K562 (cell line): ENCODE data around the gene PDLIM4. TPM values are rescaled to one million over a fixed set of nuclear protein-coding genes. Genes with fewer than 3 reads are reported as not detected.
A peak's percentile ranks its signal among the peaks of the same experiment; 100 is the strongest.

ENCODE experiments used
- ATAC-seq: fragments of 200-7000 bp; cut with Tn5 transposase; 3 replicates; pipeline ENCODE4 v1.9.1; 2020; ENCODE audit warnings: moderate library complexity
- BruUV-seq: library from RNA; stranded (reverse); fragments of 400-500 nt; replicated peaks from 2 replicates; lab custom pipeline; 2021; lab: Mats Ljungman, UMichigan
- CTCF ChIA-PET: fragments of 300-600 bp; formaldehyde crosslinking; extraction: SDS; loops from one replicate; lab custom pipeline; 2021; ENCODE audit warnings: low intra/inter-chr PET ratio; lab: Yijun Ruan, JAX
- POLR2A ChIA-PET: fragments of 300-600, 350-650 bp; sonication (Branson Sonifier 250); formaldehyde crosslinking; extraction: SDS; loops from one replicate; lab custom pipeline; 2021; ENCODE audit warnings: antibody characterized with exemption, inconsistent platforms; lab: Yijun Ruan, JAX
- DNase-seq, 4 experiments: peaks; one replicate each; pipeline versions ENCODE4 v3.0.0 to v3.0.0-alpha.2; 2011 to 2018; ENCODE audit warnings: low spot score in 3 of 4, mixed read lengths in 3 of 4; ENCODE audit errors: extremely low read depth in 1 of 4
- FAIRE-seq: peaks from 2 replicates; lab custom pipeline; 2011; peaks lifted over from hg19 to GRCh38; lab: Jason Lieb, UNC
- H2AFZ ChIP-seq: 2 replicates; pipeline ENCODE4 v1.6.0; 2011; ENCODE audit warnings: low read depth, low read length, control low read depth, inconsistent platforms
- H3K27ac ChIP-seq: fragments of 200-600 bp; 3 replicates; pipeline ENCODE4 v1.8.0; 2011; ENCODE audit warnings: low read depth, mild to moderate bottlenecking, control low read depth, inconsistent platforms, low read length, moderate library complexity, mixed read lengths; ENCODE audit errors: extremely low read depth
- H3K27me3 ChIP-seq, 2 experiments: fragments of 300-600 bp in 1 of 2; 2 replicates in 1 of 2; 3 replicates in 1 of 2; pipeline versions ENCODE4 v1.6.0 to v1.8.0; 2011; ENCODE audit warnings: inconsistent platforms in 2 of 2, low read length in 2 of 2, mild to moderate bottlenecking in 1 of 2, mixed read lengths in 1 of 2, moderate library complexity in 1 of 2; ENCODE audit not compliant: control insufficient read depth in 2 of 2, insufficient read depth in 2 of 2
- H3K36me3 ChIP-seq: fragments of 300-600 bp; 3 replicates; pipeline ENCODE4 v1.8.0; 2011; ENCODE audit warnings: mild to moderate bottlenecking, low read length, inconsistent platforms; ENCODE audit not compliant: control insufficient read depth, insufficient read depth
- H3K4me1 ChIP-seq, 2 experiments: fragments of 200-600 bp in 1 of 2; replicated peaks in 1 of 2; 2 replicates in 1 of 2; 3 replicates in 1 of 2; pipeline versions ENCODE4 v1.5.1 to v1.8.0; 2011; ENCODE audit warnings: inconsistent platforms in 2 of 2, low read length in 2 of 2, mild to moderate bottlenecking in 1 of 2, mixed read lengths in 1 of 2, moderate library complexity in 1 of 2; ENCODE audit not compliant: control insufficient read depth in 2 of 2, insufficient read depth in 2 of 2
- H3K4me2 ChIP-seq: 2 replicates; pipeline ENCODE4 v1.6.1; 2011; ENCODE audit warnings: low read length, control low read depth, inconsistent platforms, mixed read lengths; ENCODE audit not compliant: insufficient read depth
- H3K4me3 ChIP-seq: fragments of 200-600 bp; sonication (generic), shearing (Covaris generic); 2 replicates; pipeline ENCODE4 v1.5.1; 2016; ENCODE audit warnings: control low read depth, inconsistent platforms
- H3K79me2 ChIP-seq: fragments of 200-600 bp; 3 replicates; pipeline ENCODE4 v1.8.0; 2011; ENCODE audit warnings: low read length, inconsistent platforms; ENCODE audit not compliant: control insufficient read depth, insufficient read depth
- H3K9ac ChIP-seq, 2 experiments: 2 replicates each; pipeline versions ENCODE4 v1.6.0 to v1.6.1; 2011; ENCODE audit warnings: low read depth in 2 of 2, low read length in 2 of 2, control low read depth in 1 of 2, inconsistent platforms in 1 of 2, mild to moderate bottlenecking in 1 of 2, mixed read lengths in 1 of 2; ENCODE audit not compliant: insufficient read depth in 1 of 2
- H3K9me1 ChIP-seq: one replicate; pipeline ENCODE4 v1.6.0; 2011; ENCODE audit warnings: inconsistent platforms, mild to moderate bottlenecking, low read length, moderate library complexity; ENCODE audit not compliant: control insufficient read depth, insufficient read depth
- H3K9me3 ChIP-seq: replicated peaks from 2 replicates; pipeline ENCODE4 v1.5.1; 2011; ENCODE audit warnings: low read depth, low read length, inconsistent platforms; ENCODE audit not compliant: control insufficient read depth, insufficient read depth
- H4K20me1 ChIP-seq: replicated peaks from 2 replicates; pipeline ENCODE4 v1.6.1; 2011; ENCODE audit warnings: low read length, inconsistent platforms, mixed read lengths; ENCODE audit not compliant: control insufficient read depth, insufficient read depth
- RBM15 ChIP-seq: fragments of 200-400 bp; formaldehyde crosslinking; IDR thresholded peaks from 2 replicates; pipeline ENCODE4 v1.6.1; 2018; ENCODE audit warnings: mild to moderate bottlenecking, low read length, moderate library complexity; ENCODE audit not compliant: insufficient read depth
- WGBS: fragments of 100-300 bp; shearing (Covaris generic); methylation state at CpG from one replicate; pipeline ENCODE4 v1.1.6; 2016; ENCODE audit warnings: low coverage, mixed read lengths; ENCODE audit not compliant: insufficient coverage; ENCODE audit errors: missing lambda C conversion rate; 5-methylcytosine and 5-hydroxymethylcytosine counted together
- in situ Hi-C: fragments of 300-500 bp; cut with MboI; formaldehyde crosslinking; loops from 4 replicates; pipeline ENCODE4 v1.15.0; 2018; ENCODE audit warnings: inconsistent platforms, mixed read lengths
- intact Hi-C: fragments of 100-400 bp; cut with micrococcal nuclease; formaldehyde crosslinking; loops from 2 replicates; pipeline ENCODE4 v1.14.2; 2022
- polyA plus RNA-seq, 8 experiments: library from polyadenylated mRNA; depleted of rRNA in 4 of 8; stranded (reverse) in 5 of 8; unstranded in 3 of 8; fragments of >200 nt; fragmentation: Nextera tagmentation in 2 of 8; fragmentation: Illumina TruSeq in 1 of 8; extraction: Ambion mirVana in 2 of 8; extraction: Trizol in 1 of 8; gene quantifications; 2 replicates each; pipeline versions ENCODE4 v1.2.1 to v1.2.3, GENCODE V29; 2011 to 2014; ENCODE audit warnings: inconsistent platforms in 1 of 8, missing spikeins in 1 of 8
- total RNA-seq, 7 experiments: library from RNA; depleted of rRNA in 6 of 7; stranded (reverse); fragments of >200 nt in 6 of 7; fragmentation: Illumina TruSeq in 2 of 7; extraction: Trizol in 2 of 7; gene quantifications; 2 replicates each; pipeline versions ENCODE4 v1.2.1 to v1.2.3, GENCODE V29; 2011 to 2021; ENCODE audit warnings: low replicate concordance in 1 of 7
- TF ChIP-seq, protein P1 (sequence below): fragments of 250-450 bp; sonication (Bioruptor Pico); IDR thresholded peaks from 2 replicates; pipeline ENCODE4 v1.5.1; 2021; ENCODE audit warnings: mild to moderate bottlenecking
- TF ChIP-seq, protein P2 (sequence below): IDR thresholded peaks from 2 replicates; pipeline ENCODE4 v1.6.1; 2011; ENCODE audit warnings: borderline replicate concordance, low read depth, mild to moderate bottlenecking, moderate library complexity, low read length; ENCODE audit not compliant: insufficient read depth, poor library complexity, severe bottlenecking

Gene PDLIM4
- total and polyA plus RNA-seq, 9 of the 15 experiments (the other 6 are each of a cell fraction or from before 2014, with no cell fraction given): 0.28 to 32.8 (median 13.1) TPM

DNA sequence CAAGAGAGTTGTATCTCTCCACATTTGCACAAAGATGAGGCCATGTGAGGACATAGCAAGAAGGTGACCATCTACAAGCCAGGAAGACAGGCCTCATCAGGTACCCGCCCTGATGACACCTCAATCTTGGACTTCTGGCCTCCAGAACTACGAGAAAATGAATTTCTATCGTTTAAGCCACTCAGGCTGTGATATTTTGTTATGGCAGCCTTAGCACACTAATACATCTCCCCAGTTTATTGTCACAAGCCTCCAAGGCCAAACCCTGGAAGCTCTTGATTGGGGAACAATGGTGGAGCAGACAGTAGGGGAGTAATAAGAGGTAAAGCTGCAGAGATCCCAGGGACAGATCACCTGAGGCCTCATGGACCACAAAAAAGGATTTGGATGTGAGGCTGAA lies 22.2 kb upstream of the PDLIM4 start (continued):
- TF ChIP-seq, protein P1, sequence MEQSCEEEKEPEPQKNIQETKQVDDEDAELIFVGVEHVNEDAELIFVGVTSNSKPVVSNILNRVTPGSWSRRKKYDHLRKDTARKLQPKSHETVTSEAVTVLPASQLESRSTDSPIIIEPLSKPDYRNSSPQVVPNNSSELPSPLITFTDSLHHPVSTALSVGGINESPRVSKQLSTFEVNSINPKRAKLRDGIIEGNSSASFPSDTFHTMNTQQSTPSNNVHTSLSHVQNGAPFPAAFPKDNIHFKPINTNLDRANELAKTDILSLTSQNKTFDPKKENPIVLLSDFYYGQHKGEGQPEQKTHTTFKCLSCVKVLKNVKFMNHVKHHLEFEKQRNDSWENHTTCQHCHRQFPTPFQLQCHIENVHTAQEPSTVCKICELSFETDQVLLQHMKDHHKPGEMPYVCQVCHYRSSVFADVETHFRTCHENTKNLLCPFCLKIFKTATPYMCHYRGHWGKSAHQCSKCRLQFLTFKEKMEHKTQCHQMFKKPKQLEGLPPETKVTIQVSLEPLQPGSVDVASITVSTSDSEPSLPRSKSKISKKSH (CRISPR knock-in tag): no peak

DNA sequence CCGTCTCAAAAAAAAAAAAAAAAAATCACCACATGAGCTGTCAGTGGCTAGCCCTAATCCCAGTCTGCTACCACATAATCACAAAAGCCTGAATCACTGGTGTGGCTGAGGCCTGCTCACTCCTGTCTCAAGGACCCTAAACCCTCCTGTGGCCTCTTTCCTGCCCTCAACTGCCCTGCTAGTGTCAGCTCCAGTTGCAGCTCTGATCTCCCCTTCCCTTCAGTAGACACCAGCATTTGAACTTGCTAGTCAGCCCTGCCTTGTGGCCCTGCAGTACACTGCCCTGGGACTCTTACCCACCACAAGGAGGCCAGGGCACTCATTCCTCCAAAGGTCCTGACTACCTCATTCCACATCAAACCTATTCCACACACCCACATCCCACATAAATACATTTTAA lies 20.4 kb upstream of the PDLIM4 start:
- H3K36me3 ChIP-seq: no peaks in the 10 kb centered on the region
- H2AFZ ChIP-seq: peak overlapping the region; percentile 38; the same call in 1 of the 2 replicates
- no CpG with 5 or more reads among the region's 1 CpG for WGBS
- no peak overlapping the region for H3K4me2 ChIP-seq
- no peak for TF ChIP-seq RBM15
- TF ChIP-seq, protein P2, sequence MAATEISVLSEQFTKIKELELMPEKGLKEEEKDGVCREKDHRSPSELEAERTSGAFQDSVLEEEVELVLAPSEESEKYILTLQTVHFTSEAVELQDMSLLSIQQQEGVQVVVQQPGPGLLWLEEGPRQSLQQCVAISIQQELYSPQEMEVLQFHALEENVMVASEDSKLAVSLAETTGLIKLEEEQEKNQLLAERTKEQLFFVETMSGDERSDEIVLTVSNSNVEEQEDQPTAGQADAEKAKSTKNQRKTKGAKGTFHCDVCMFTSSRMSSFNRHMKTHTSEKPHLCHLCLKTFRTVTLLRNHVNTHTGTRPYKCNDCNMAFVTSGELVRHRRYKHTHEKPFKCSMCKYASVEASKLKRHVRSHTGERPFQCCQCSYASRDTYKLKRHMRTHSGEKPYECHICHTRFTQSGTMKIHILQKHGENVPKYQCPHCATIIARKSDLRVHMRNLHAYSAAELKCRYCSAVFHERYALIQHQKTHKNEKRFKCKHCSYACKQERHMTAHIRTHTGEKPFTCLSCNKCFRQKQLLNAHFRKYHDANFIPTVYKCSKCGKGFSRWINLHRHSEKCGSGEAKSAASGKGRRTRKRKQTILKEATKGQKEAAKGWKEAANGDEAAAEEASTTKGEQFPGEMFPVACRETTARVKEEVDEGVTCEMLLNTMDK: peak; percentile 33
- intact Hi-C loops: loop anchor here (5.0 kb wide), 3 partner anchors 35 to 170 kb away; no protein-coding TSS in a partner anchor
- in situ Hi-C loops: no loop called here
- no peak for DNase-seq
- no peaks in the 10 kb centered on the region for H3K9me1 ChIP-seq
- H3K9ac ChIP-seq: no peak overlapping the region; a peak in 1 of 4 replicates
- CTCF ChIA-PET: interaction anchor here (0.6 to 3.4 kb wide), 2 partner anchors 79 to 172 kb away, joined by 3 to 11 read pairs; no protein-coding TSS in a partner anchor
- no peaks in the 10 kb centered on the region for H4K20me1 ChIP-seq
- peak; percentile 72 for ATAC-seq
- no TSS peak for BruUV-seq
- no peak overlapping the region for H3K4me3 ChIP-seq
- no peaks in the 10 kb centered on the region for H3K79me2 ChIP-seq
- POLR2A ChIA-PET: interaction anchor here (0.6 to 1.2 kb wide), 3 partner anchors 10 to 252 kb away, joined by 3 to 5 read pairs (median 4); partner anchors contain the start of gene P4HA2
- H3K27ac ChIP-seq: no peak overlapping the region
- no peaks in the 10 kb centered on the region; a peak in 2 of 5 replicates for H3K4me1 ChIP-seq
- H3K27me3 ChIP-seq: no peaks in the 10 kb centered on the region
- no peak for FAIRE-seq
- no peaks in the 10 kb centered on the region for H3K9me3 ChIP-seq
